ENCODE results near the gene NEUROD2.
"Not testable (repeated sequence)": the region's sequence is repeated elsewhere in the genome, so short reads cannot be mapped to it uniquely, and the experiment has no call there.

NEUROD2 gene

DNA sequence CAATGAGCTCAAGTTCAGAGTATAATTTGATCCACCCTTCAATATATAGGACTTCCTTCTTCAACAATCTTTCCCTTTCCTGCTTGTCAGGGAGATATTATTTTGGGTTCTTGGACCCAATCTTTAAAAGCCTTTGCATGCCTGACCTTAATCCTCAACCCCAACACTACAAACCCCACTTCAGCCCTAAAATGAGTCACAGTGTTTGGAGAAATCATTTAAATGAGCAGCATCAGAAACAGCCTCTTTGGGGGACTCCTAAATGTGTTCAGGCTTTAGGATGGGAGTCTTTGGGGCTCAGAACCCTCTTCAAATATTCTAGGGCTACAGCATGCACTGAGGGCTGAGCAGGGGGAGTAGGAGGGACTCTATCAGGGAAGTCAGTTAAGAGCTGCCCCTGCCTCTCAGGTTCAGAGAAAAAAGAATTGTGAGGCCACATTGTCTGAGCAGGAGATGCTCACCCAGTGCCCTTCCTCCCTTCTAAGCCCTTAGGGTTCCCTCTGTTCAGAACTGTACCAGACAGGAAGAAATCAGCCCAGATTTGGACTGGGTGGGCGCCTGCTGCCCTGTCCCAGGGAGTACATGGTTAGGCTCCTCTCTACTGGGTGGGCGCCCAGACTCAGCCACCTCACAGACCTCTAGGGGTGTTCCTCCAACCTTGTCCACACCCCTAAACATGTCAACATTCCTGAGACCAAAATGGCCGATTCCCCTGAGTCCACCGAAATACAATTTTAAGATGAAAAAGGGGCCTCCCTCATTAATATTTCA, 5.0 kb downstream of the NEUROD2 start:
- DNase-seq (ENCODE audit: low read depth in 3 of 3, low spot score in 1 of 3), result no peak

- DNase-seq (ENCODE audit: low read depth in 3 of 3, low spot score in 1 of 3), result no peak
These were observed 5.8 kb downstream of the NEUROD2 start for GRCh38 chr17:39601758-39602532.

- DNase-seq (ENCODE audit: low read depth in 3 of 3, low spot score in 1 of 3), result no peak
These were observed 6.6 kb downstream of the NEUROD2 start for GRCh38 chr17:39600997-39601597.

GRCh38 chr17:39600288-39600996, 7.3 kb downstream of the NEUROD2 start:
- no peak for DNase-seq (ENCODE audit: low read depth in 3 of 3, low spot score in 1 of 3)

DNA sequence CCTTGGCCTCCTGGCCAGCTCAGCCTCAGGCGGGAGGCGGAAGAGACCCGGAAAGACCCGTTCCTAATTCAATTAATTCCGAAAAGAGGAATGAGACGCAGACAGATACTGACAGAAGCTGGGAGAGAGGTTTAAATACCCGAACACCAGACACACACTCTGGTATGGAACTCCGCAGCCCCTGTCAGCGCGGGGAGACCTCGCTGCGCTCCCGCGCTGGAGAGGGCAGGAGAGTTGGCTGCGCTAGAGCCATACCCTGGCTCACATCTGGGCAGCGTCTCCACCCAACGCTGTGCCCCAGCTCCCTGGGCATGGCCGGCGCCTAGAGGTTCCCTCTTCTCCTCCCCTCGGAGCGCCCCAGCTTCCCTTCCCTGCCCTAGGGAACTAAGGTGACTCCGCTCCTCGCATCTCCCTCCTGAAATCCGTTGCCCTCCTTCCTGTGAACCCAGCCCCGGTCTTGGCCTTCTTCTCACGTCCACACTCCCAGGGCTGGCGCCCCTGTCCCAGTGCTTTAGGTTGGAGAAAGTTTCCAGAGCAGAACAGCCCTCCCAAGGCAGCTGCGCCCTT, 8.0 kb downstream of the NEUROD2 start:
- no peak for DNase-seq (ENCODE audit: low read depth in 3 of 3, low spot score in 1 of 3)

DNA sequence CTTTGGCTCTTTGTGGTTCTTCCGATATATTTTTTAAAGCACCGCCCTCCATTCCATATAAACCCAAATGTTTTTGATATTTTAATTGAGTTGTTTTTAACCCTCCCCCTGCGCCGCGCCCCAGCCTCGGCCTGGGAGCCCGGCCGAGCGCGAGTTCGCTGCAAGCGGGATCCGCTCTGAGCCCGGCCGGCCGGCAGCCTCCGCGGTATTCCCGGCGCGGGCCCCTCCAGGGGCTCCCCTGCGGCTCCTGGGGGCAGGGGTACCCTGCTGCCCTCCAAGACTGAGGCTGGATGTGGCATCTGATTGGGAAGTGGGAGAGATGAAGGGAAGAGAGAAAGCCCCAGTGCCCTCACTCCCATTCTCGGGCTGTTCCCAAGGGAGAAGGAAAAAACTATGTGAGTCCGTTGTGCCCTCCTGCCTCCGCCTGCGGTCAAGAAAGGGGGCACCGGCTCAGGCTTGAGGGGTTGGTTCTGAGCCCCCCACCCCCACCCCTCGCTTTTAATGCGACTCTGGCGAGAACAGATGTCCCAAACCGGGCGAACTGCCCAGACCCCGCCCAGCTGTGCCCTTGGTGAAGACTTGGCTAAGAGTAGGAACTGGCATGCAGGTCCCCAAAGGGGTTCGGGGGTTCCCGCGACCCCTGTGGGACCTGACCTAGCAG, 8.6 kb downstream of the NEUROD2 start:
- DNase-seq (ENCODE audit: low read depth in 3 of 3, low spot score in 1 of 3), result no peak

GRCh38 chr17:39598630-39599003, 9.1 kb downstream of the NEUROD2 start:
- DNase-seq (ENCODE audit: low read depth in 3 of 3, low spot score in 1 of 3), result no peak

GRCh38 chr17:39598047-39598481, 9.7 kb downstream of the NEUROD2 start:
- no peak for DNase-seq (ENCODE audit: low read depth in 3 of 3, low spot score in 1 of 3)

GRCh38 chr17:39597372-39598046, 10.2 kb downstream of the NEUROD2 start:
- DNase-seq (ENCODE audit: low read depth in 3 of 3, low spot score in 1 of 3), result no peak

- no peak for DNase-seq (ENCODE audit: low read depth in 3 of 3, low spot score in 1 of 3)
These were observed 11.0 kb downstream of the NEUROD2 start for GRCh38 chr17:39596543-39597267.

- no peak for DNase-seq (ENCODE audit: low read depth in 3 of 3, low spot score in 1 of 3)
These were observed 11.7 kb downstream of the NEUROD2 start for GRCh38 chr17:39595928-39596510.

DNA sequence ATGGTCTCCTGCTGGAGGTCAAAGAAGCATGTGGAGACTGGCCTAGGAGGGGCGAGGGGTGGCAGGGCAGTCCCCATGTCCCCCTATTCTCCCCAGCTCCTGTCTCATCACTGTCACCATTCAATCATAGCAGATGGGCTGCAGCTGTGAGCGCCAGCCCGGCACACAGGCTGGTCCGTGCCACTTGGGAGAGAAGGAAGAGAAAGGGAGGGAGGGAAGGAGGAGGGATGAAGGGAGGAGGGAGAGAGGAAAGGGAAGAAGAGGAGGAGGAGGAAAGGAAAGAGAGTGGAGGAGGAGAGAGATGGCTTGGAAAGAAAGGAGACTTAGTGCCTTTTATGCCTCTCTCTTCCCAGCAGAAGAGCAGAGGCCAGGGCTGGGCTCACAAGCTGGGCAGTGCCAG, 12.4 kb downstream of the NEUROD2 start:
- no peak for DNase-seq (ENCODE audit: low read depth in 3 of 3, low spot score in 1 of 3)

- DNase-seq (ENCODE audit: low read depth in 3 of 3, low spot score in 1 of 3), result no peak
These were observed 14.3 kb downstream of the NEUROD2 start for GRCh38 chr17:39593371-39593770.

DNA sequence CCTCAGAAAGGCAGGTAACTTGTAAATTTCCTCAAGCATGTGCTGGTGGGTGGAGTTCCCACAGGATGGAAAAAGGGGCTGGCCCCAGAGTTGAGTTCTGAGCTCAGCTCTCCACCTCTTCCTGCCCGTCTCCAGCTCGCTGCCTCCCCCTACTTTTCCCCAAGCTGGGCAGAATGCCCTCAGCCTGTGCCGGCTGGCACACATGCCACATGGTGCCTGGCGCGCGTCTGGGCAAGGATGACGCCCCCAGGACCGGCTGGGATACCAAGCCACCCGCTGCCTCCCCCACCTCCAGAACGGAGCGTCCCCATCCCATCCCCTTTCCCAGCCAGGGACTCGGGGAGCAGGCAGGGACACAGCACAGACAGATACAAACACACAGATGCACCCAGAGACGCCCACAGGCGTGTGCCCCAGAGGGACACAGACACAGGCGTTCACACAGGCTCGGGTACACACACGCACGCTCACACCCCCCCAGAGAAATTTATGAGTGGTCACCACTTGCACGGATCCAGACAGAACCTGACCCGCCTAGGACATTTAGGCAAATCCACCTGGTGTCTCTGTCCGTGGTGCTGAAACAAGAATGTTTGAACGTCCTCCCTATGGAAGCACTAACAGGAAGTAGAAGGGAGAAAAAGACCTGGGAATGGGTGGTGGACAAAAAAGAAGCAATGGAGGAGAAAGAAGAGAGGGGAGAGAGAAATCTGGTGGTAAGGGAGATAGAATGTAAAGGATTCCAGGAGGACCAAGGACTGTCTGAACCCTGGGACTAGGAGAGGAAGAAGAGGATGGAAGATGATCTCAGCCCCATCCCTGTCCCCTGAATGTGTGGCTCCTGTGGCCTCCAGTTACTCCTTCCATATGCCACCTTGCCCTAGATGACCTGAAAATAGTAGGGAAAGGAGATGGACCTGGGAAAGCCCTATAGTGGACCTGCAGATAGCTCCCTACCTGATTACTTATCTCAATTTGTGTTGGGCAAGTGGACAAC, 15.5 kb downstream of the NEUROD2 start:
- no peak for DNase-seq (ENCODE audit: low read depth in 3 of 3, low spot score in 1 of 3)

DNA sequence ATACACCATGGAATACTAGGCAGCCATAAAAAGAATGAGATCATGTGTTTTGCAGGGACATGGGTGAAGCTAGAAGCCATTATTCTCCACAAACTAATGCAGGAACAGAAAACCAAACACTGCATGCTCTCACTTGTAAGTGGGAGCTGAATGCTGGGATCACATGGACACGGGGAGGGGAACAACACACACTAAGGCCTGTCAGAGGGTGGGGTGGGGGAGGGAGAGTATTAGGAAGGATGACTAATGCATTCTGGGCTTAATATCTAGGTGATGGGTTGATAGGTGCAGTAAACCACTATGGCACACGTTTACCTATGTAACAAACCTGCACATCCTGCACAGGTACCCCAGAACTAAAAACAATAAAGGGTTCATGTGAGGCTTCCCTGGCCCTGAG, 17.5 kb downstream of the NEUROD2 start:
- not testable (repeated sequence) for DNase-seq (ENCODE audit: low read depth in 3 of 3, low spot score in 1 of 3)

GRCh38 chr17:39582658-39583057, 25.1 kb downstream of the NEUROD2 start:
- DNase-seq (ENCODE audit: low read depth in 3 of 3, low spot score in 1 of 3), result no peak

- DNase-seq (ENCODE audit: low read depth in 3 of 3, low spot score in 1 of 3), result no peak
These were observed 26.0 kb downstream of the NEUROD2 start for GRCh38 chr17:39581759-39582085.

Data from stimulated activated CD4-positive, alpha-beta T cell treated with anti-CD3 and anti-CD28 coated beads, TNF-alpha, amount 100 ng/mL, for 1 hour (primary cell).